GM04504 (cell line): ENCODE measurements around the gene CUX1.

Experiments used
- DNase-seq: peaks from one replicate; pipeline ENCODE4 v3.0.0-alpha.2; 2012; ENCODE audit warnings: low read depth

Gene CUX1

DNA sequence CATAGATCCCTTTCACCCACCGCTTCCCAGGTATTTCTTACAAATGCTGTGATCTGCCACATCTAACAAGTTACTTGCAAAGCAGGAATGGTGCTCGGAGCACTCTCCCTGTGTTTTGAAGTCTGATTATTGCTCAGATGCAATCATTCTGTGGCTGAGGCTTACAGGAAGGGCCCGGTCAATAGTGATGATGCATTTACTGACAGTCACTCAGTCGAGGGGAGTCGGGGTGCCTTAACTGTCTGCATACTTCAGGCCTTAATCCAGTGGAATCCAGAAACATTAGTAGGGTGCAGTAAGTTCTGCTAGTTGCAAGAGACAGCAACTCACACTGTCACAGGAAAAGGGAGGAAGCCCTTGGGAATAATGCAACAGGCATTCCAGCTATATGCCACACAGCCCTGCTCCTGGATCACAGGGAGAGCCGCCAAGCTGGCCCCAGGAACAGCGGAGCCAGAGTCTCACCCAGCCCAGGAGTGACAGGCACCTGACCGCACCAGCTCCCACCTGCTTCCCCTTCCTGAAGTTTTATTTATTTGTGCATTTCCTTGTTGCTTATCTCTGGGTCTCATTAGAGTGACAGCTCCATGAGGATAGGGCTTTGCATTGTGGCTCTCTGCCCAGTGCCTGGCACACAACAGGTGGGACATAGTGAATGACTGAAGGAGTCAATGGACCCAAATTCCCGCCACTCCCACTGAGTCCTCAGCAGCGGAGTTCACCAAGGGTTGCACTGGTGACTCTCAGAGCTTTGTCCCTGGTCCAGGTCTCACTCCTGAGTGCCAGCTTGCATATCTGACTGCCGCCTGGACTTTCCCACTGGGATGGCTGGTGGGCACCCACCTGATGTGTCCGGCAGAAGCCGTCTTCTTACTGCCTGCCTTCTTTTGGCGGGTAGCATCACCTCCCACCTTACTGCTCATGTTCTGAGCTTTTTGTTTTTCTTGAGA, 256.8 kb downstream of the CUX1 start:
- DNase-seq, result no peak

- no peak for DNase-seq
These were observed 257.7 kb downstream of the CUX1 start for GRCh38 chr7:102075126-102075525.

DNA sequence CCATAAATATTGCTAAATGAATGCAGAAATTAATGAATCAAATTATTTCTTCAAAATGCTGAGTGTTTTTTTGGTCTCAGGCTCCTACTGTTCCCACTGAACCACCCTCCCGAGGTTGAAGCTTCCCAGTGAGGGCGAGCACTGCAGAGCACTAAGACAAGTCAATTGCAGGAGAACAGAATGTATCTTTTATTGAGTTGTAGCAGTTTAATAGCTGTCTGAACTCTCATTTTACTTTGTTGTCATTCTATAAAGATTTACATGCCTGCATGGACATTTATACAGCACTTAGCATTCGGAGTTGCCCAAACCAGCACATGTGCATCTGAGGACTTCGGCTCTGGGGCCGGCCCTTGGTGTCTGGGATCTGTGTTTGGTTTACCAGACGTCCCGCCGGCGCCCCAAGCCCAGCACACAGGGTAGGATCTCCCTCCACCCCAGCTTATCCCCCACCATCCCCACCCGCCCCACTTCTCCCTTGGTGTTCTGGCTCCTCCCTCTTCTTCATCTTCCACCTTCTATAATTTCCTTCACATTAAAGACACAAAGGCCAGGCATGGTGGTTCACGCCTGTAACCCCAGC, 258.2 kb downstream of the CUX1 start:
- DNase-seq, result no peak

GRCh38 chr7:102077081-102077480, 259.7 kb downstream of the CUX1 start:
- DNase-seq, result no peak

- DNase-seq, result no peak
These were observed 262.0 kb downstream of the CUX1 start for GRCh38 chr7:102079140-102080018.

DNA sequence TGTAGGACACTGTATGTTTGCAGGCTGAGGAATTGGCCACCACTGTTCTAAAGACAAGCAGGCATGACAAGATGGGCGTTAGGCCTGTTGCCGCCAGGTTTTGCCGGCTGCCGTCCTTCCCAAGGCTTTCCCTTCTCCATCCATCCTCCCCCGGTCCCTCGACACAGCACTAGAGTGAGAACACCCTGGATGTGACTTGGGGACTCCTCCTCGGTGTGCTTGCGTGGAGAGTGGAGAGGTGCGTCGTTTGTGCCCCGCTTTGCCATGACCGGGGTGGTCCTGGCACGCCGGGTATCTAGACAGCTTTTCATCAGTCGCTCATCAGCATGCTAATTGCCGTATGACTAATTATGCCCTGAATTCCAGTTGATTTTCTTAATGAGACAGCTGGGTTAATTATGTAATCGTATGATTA, 262.6 kb downstream of the CUX1 start:
- no peak for DNase-seq

- DNase-seq, result no peak
These were observed 263.2 kb downstream of the CUX1 start for GRCh38 chr7:102080434-102081243.

- DNase-seq, result no peak
These were observed 263.8 kb downstream of the CUX1 start for GRCh38 chr7:102081244-102081627.

GRCh38 chr7:102082693-102083368, 265.4 kb downstream of the CUX1 start:
- no peak for DNase-seq

DNA sequence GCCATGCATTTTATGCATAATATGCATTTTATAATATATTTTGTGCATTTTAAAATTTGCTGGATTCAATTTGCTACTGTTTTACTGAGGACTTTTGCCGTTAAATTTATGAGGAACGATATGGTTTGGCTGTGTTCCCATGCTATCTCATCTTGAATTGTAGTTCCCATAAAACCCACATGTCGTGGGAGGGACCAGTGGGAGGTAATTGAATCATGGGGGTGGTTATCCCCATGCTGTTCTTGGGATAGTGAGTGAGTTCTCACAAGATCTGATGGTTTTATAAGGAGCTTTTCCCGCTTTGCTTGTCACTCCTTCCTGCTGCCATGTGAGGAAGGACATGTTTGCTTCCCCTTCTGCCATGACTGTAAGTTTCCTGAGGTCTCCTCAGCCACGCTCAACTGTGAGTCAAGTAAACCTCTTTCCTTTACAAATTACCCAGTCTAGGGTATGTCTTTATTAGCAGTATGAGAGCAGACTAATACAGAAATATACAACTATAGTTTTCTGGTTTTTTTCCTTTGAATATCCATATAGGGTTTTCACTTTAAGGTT, 267.9 kb downstream of the CUX1 start:
- no peak for DNase-seq

GRCh38 chr7:102089175-102090098, 272.0 kb downstream of the CUX1 start:
- DNase-seq, result no peak

- DNase-seq, result peak; percentile 6
These were observed 276.3 kb downstream of the CUX1 start for GRCh38 chr7:102093599-102094315.

DNA sequence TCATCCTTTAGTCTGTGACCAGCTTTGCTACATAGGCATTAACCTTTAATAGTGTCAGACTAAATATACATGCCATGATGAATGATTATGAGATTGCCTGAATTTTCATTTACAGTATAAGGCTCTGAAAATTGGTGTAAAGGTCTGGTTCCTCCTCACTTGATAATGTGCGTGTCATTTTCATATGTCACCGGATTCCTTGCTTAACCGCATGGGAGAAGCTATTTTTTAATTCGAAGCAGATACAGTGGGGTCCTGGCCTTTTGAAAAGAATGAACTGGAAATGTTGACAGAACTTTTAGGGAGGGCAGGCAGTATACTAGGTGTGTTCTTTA, 276.9 kb downstream of the CUX1 start:
- DNase-seq, result peak; percentile 58

DNA sequence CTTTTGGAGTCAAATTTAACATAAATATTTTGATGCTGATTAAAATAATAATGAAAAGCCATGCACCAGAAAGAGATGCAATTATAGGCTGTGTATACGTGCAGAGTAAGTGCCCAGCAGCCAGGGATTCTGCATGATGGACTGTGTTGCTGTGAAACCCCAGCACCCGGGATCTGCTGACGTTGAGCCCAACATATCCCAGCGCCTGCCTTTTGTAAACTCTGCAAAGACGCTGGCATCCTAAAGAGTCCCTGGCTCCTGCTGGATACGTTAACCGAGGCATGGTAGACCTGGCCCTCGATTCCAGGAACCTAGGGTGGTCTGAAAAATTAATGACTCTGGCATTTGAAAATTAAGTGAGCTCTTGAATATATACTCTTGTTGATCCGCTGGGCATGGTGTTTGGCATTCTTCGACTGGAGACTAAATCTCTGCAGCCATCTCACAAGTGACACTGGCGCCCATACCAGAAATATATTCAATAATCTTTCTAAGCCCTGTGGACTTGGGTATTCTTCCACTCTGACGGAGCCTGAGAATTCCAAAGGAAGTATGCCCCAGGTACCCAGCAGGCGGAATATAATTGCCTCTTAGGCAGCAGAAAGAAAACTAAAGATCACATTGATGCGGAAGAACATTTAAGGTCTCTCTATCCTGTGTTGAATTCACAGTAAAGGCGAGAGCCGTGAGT, 278.0 kb downstream of the CUX1 start:
- DNase-seq, result no peak

DNA sequence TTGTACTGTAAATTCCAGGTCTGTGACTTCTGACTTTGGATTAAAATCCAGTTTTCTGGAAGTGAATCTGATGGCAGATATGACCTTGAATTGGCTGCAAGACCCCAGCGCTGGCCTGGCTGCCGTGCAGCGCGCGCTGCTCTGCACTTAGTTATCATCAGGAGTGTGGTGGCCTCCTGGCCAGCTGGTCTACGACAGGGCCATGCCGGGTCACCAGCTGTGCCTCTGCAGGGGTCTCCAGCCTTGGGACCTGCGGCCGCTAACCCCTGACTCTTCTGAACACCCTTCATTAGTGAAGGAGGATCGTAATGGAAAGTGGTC, 278.5 kb downstream of the CUX1 start:
- DNase-seq, result no peak

DNA sequence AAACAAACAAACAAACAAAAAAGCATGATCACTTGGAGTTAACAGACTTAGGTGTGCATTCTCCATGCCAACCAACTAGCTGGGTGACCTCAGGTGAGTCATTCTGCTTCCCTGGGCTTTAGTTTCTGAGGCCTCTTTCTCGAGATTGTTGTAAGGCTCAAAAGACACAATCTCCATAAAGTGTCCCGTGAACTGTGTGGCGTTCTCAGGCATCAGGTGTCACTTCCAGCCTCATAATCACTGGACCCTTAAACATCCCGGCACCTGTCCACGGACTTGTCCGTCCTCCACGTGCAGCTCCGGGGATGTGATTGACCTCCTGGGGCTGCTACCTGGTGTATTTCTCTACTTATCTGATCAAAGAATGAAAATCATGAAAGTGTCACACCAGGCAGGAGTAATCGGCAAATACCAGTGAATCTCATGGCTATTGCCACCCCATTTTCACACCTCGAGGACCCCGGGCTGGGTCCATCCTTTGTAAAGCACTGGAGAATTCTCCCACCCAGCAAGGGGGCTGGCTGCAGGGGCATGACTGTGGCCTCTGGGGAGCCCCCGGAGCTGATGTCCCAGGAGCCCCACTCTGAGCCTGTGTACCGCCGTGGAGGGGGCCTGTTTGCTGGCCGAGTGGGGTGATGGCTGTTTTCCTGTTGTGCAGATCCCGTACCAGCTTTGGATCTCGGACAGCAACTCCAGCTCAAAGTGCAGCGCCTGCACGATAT, 279.4 kb downstream of the CUX1 start:
- no peak for DNase-seq

GRCh38 chr7:102097601-102098161, 280.3 kb downstream of the CUX1 start:
- DNase-seq, result no peak

GRCh38 chr7:102098986-102099385, 281.6 kb downstream of the CUX1 start:
- no peak for DNase-seq
